Mesendoderm (in vitro differentiated cells): Measurements from ENCODE around the gene RNF123.
"Not testable (repeated sequence)": the region's sequence is repeated elsewhere in the genome, so short reads cannot be mapped to it uniquely, and the experiment has no call there.

ENCODE experiments used
- DNase-seq: peaks from one replicate; pipeline ENCODE4 v3.0.0; 2013
- H2AK5ac ChIP-seq: 2 replicates; pipeline ENCODE4 v1.6.1; 2013; ENCODE audit warnings: low read length, inconsistent platforms
- H2BK120ac ChIP-seq: 2 replicates; pipeline ENCODE4 v1.6.1; 2013; ENCODE audit warnings: low read depth, mild to moderate bottlenecking, low read length, moderate library complexity, mixed read lengths
- H2BK15ac ChIP-seq: replicated peaks from 2 replicates; pipeline ENCODE4 v1.6.1; 2013; ENCODE audit warnings: low read depth, mild to moderate bottlenecking, moderate library complexity
- H2BK5ac ChIP-seq: 2 replicates; pipeline ENCODE4 v1.6.1; 2013; ENCODE audit warnings: low read length, inconsistent platforms
- H3K18ac ChIP-seq: 2 replicates; pipeline ENCODE4 v1.6.1; 2013; ENCODE audit warnings: mild to moderate bottlenecking, low read length, mixed read lengths
- H3K23ac ChIP-seq: one replicate; pipeline ENCODE4 v1.6.1; 2013; ENCODE audit warnings: low read length
- H3K27ac ChIP-seq: 2 replicates; pipeline ENCODE4 v1.5.1; 2013; ENCODE audit warnings: low read depth, mild to moderate bottlenecking, inconsistent platforms, low read length, moderate library complexity
- H3K27me3 ChIP-seq: 2 replicates; pipeline ENCODE4 v1.6.1; 2013; ENCODE audit warnings: low read length, control low read depth, mild to moderate bottlenecking, inconsistent platforms; ENCODE audit not compliant: insufficient read depth, poor library complexity
- H3K36me3 ChIP-seq: 2 replicates; pipeline ENCODE4 v1.6.1; 2013; ENCODE audit warnings: low read length, inconsistent platforms; ENCODE audit not compliant: control insufficient read depth, insufficient read depth
- H3K4ac ChIP-seq: one replicate; pipeline ENCODE4 v1.6.1; 2013; ENCODE audit warnings: low read depth, mild to moderate bottlenecking, low read length, moderate library complexity
- H3K4me1 ChIP-seq: 2 replicates; pipeline ENCODE4 v1.6.1; 2013; ENCODE audit warnings: low read depth, low read length, inconsistent platforms; ENCODE audit not compliant: control insufficient read depth
- H3K4me2 ChIP-seq: 2 replicates; pipeline ENCODE4 v1.6.1; 2013; ENCODE audit warnings: low read length
- H3K4me3 ChIP-seq: 2 replicates; pipeline ENCODE4 v1.5.1; 2013; ENCODE audit warnings: mild to moderate bottlenecking, low read length
- H3K56ac ChIP-seq: one replicate; pipeline ENCODE4 v1.6.1; 2013; ENCODE audit warnings: low read length
- H3K79me1 ChIP-seq: 2 replicates; pipeline ENCODE4 v1.6.1; 2013; ENCODE audit warnings: low read length, inconsistent platforms
- H3K79me2 ChIP-seq: 2 replicates; pipeline ENCODE4 v1.6.1; 2013; ENCODE audit warnings: mild to moderate bottlenecking, low read length; ENCODE audit not compliant: control insufficient read depth, insufficient read depth
- H3K9ac ChIP-seq: 2 replicates; pipeline ENCODE4 v1.6.1; 2013; ENCODE audit warnings: low read length, inconsistent platforms
- H4K5ac ChIP-seq: one replicate; pipeline ENCODE4 v1.6.1; 2013; ENCODE audit warnings: low read length
- H4K8ac ChIP-seq: one replicate; pipeline ENCODE4 v1.6.1; 2013; ENCODE audit warnings: low read depth, mild to moderate bottlenecking, control low read depth, low read length, moderate library complexity
- WGBS: extraction: QIAGEN DNeasy Blood & Tissue Kit; methylation state at CpG from one replicate; pipeline ENCODE4 v1.1.7; 2013; ENCODE audit warnings: low lambda C conversion rate, missing lambda C conversion rate; ENCODE audit not compliant: insufficient coverage; ENCODE audit errors: extremely low coverage; 5-methylcytosine and 5-hydroxymethylcytosine counted together

RNF123 gene

DNA sequence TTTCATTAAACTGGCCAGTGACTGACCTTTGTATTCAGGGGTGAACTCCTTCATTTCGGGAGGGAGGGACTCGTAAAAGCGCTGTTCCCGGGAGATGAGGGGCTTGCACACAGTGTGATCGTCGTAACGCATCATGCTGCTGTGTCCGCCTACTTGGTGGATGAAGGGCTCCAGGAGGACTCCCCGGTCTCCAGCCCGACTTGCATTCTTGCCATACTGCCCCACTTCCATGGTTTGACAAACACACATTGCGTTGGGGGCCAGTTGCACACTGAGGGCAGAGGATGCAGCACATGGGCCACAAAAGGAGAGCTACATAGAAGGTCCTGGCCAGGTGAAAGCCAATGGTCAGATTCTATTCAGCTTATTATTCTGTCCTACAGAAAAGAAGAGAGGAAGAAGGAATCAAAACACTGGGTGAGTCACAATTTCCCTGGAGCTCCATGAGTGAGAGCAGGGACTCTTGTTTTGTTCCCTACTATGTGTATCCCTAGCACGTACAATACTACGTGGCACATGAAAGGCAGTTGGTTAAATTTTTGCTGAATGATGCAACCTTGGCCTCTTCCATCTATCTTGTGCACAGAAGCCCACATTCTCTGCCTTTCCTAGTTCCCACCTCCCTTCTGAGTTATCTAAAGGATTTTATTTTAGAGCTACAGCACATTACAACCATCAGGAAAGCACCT is 58.6 kb downstream of the RNF123 start:
- Histone ChIP-seq H3K9ac (no peak overlapping the region), H3K27ac (no peak overlapping the region), H2BK5ac (no peak overlapping the region), H3K4me3 (no peak overlapping the region), H3K4me1 (no peaks in the 10 kb centered on the region), H3K36me3 (peaks cover 4% of the 10 kb centered on the region), H4K8ac (no peak overlapping the region), H3K4me2 (no peak overlapping the region), H3K79me2 (peaks cover 3% of the 10 kb centered on the region), H3K4ac (no peak overlapping the region), H2BK15ac (no peak overlapping the region), H2BK120ac (no peak overlapping the region), H3K56ac (no peak overlapping the region), H3K18ac (no peak overlapping the region), H3K79me1 (peaks cover 7% of the 10 kb centered on the region), H2AK5ac (no peak overlapping the region), H3K27me3 (no peaks in the 10 kb centered on the region), H3K23ac (no peak overlapping the region), H4K5ac (no peak overlapping the region)
- DNase-seq: no peak
- no CpG with 5 or more reads among the region's 13 CpGs for WGBS

DNA sequence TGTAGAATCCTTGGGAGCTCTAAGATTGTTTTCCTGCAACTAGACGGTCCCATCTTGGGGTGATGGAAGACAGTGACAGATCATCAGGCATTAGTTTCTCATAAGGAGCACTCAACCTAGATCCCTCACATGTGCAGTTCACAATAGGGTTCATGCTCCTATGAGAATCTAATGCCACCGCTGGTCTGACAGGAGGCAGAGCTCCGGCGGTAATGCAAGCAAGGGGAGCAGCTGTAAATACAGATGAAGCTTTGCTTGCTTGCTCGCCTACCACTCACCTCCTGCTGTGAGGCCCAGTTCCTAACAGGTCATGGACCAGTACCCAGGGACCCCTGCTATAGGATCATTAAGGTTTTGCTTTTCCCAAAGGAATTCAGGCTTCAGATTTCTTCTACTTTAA is 59.5 kb downstream of the RNF123 start:
- not testable (repeated sequence) for H3K4ac ChIP-seq, H3K56ac ChIP-seq, H3K18ac ChIP-seq, H3K79me1 ChIP-seq, H3K9ac ChIP-seq, H2AK5ac ChIP-seq, H3K4me1 ChIP-seq, H2BK15ac ChIP-seq, H3K23ac ChIP-seq, H2BK120ac ChIP-seq, H2BK5ac ChIP-seq, H3K4me2 ChIP-seq, H3K4me3 ChIP-seq, DNase-seq, H3K79me2 ChIP-seq, H3K36me3 ChIP-seq, H4K5ac ChIP-seq, H3K27ac ChIP-seq, H4K8ac ChIP-seq, H3K27me3 ChIP-seq
- no CpG with 5 or more reads among the region's 5 CpGs for WGBS

DNA sequence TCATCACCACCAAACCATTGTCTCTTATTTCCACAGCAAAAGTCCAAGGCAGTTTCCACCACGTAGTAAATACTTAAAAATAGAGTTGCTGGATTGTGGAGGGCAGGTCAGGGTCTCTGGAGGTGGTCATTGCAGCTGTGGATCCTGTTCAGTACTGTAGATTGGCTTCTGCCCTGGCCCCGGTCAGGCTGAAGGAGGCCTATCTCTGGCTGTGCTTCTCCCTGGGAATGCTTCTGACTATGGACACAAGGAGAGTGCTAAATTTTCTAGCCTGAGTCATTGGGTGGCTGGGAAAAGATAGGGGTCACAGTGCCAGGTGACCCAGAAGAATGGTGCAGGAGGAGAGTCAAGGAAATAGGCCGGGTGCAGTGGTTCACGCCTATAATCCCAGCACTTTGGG is 60.7 kb downstream of the RNF123 start:
- no peak overlapping the region for H3K18ac ChIP-seq
- H3K27me3 ChIP-seq: no peaks in the 10 kb centered on the region
- peaks cover 4% of the 10 kb centered on the region for H3K36me3 ChIP-seq
- no peak overlapping the region for H4K5ac ChIP-seq
- no peak overlapping the region for H2AK5ac ChIP-seq
- H2BK5ac ChIP-seq: no peak overlapping the region
- peaks cover 10% of the 10 kb centered on the region for H3K79me2 ChIP-seq
- no CpG with 5 or more reads among the region's 4 CpGs for WGBS
- H3K4ac ChIP-seq: no peak overlapping the region
- H3K27ac ChIP-seq: no peak overlapping the region
- no peak for DNase-seq
- H4K8ac ChIP-seq: no peak overlapping the region
- H3K9ac ChIP-seq: no peak overlapping the region
- H3K23ac ChIP-seq: no peak overlapping the region
- H2BK15ac ChIP-seq: no peak overlapping the region
- no peak overlapping the region for H3K4me3 ChIP-seq
- no peak overlapping the region for H3K56ac ChIP-seq
- H2BK120ac ChIP-seq: no peak overlapping the region
- peaks cover 10% of the 10 kb centered on the region for H3K79me1 ChIP-seq
- H3K4me2 ChIP-seq: no peak overlapping the region
- no peaks in the 10 kb centered on the region for H3K4me1 ChIP-seq

DNA sequence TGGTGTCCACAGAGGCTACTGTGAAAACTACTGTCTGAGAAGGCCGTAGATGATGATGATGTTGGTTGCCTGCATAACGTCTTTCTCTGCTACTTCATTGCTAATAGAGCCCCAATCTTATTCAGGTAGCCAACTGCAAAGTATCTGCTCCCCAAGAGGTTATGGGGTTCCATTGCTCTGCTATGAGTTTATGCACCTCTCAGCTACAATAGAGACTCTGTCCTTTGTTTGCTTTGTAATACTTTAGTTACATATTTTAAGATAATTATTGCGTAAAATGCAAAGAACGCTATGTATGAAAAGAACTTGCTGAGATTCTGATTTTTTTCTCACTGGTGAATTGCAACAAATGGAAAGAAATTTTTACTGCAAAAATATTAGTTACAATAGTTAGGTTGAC is 62.1 kb downstream of the RNF123 start:
- no CpG with 5 or more reads among the region's 4 CpGs for WGBS
- H2BK5ac ChIP-seq: no peak overlapping the region
- H3K9ac ChIP-seq: no peak overlapping the region
- H3K4me1 ChIP-seq: no peaks in the 10 kb centered on the region
- no peak overlapping the region for H3K4me3 ChIP-seq
- H2BK120ac ChIP-seq: no peak overlapping the region
- no peak overlapping the region for H4K5ac ChIP-seq
- H3K23ac ChIP-seq: no peak overlapping the region
- H2AK5ac ChIP-seq: no peak overlapping the region
- H2BK15ac ChIP-seq: no peak overlapping the region
- H3K4ac ChIP-seq: no peak overlapping the region
- peaks cover 10% of the 10 kb centered on the region for H3K79me2 ChIP-seq
- no peak overlapping the region for H3K4me2 ChIP-seq
- H3K27me3 ChIP-seq: no peaks in the 10 kb centered on the region
- peaks cover 3% of the 10 kb centered on the region for H3K36me3 ChIP-seq
- H3K27ac ChIP-seq: no peak overlapping the region
- H3K79me1 ChIP-seq: peaks cover 11% of the 10 kb centered on the region
- H4K8ac ChIP-seq: no peak overlapping the region
- no peak overlapping the region for H3K18ac ChIP-seq
- H3K56ac ChIP-seq: no peak overlapping the region
- no peak for DNase-seq

DNA sequence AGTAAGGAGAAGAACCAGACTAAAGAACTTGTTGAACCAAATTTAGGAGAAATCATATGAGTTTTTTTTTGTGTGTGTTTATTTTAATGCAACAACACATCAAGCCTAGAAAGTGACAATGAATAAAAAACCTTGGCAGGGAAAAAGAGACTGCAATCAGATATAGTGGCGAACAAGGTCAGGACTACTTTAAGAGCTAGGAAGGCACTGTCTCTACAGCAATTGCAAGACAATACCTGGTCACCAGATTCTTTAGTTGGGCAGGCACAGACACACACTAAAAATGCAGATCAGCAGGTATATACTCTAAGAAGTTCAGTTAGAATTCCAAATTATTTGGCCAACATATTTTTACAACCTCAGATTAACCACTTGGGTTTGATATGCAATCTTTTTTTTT is 65.2 kb downstream of the RNF123 start:
- Histone ChIP-seq H3K4ac (no peak overlapping the region), H3K23ac (no peak overlapping the region), H4K5ac (no peak overlapping the region), H3K4me1 (no peaks in the 10 kb centered on the region), H3K18ac (no peak overlapping the region), H3K4me3 (no peak overlapping the region), H3K4me2 (no peak overlapping the region), H3K27me3 (no peaks in the 10 kb centered on the region), H3K79me1 (peaks cover 18% of the 10 kb centered on the region), H2AK5ac (no peak overlapping the region), H3K27ac (no peak overlapping the region), H3K79me2 (peaks cover 13% of the 10 kb centered on the region), H2BK120ac (no peak overlapping the region), H3K56ac (no peak overlapping the region), H3K36me3 (no peaks in the 10 kb centered on the region), H2BK15ac (no peak overlapping the region), H3K9ac (no peak overlapping the region), H4K8ac (no peak overlapping the region), H2BK5ac (no peak overlapping the region)
- no peak for DNase-seq
- WGBS: no CpG with 5 or more reads among the region's 1 CpG

DNA sequence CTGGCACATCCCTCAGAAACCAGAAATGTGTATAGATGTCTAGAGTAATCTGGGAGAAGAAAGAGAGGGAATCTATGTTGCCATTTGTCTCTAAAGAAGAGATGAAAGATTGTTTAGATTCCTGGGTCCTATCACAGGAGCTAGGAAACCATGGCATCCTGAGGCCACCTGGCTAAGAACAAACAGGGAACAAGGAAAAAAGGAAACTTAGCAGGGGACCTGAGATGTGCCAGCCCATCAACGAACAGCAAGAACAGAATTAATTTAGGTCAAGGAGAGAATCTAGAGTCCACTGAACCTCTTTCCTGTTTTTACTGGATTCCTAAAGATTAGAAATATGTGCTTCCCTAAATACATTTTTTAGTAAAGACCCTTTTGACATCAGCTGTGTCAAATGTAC is 66.7 kb downstream of the RNF123 start:
- H3K4me3 ChIP-seq: no peak overlapping the region
- no CpG with 5 or more reads among the region's 1 CpG for WGBS

More for the DNA sequence above, 66.7 kb downstream of the RNF123 start:
- no peak overlapping the region for H3K4ac ChIP-seq
- H3K4me2 ChIP-seq: no peak overlapping the region
- H4K5ac ChIP-seq: no peak overlapping the region
- no peaks in the 10 kb centered on the region for H3K27me3 ChIP-seq
- H3K9ac ChIP-seq: no peak overlapping the region
- no peaks in the 10 kb centered on the region for H3K36me3 ChIP-seq
- no peak for DNase-seq
- no peak overlapping the region for H2BK5ac ChIP-seq
- H3K79me2 ChIP-seq: peaks cover 17% of the 10 kb centered on the region
- H3K23ac ChIP-seq: no peak overlapping the region
- no peaks in the 10 kb centered on the region for H3K4me1 ChIP-seq
- no peak overlapping the region for H2BK120ac ChIP-seq
- no peak overlapping the region for H3K18ac ChIP-seq
- no peak overlapping the region for H4K8ac ChIP-seq
- no peak overlapping the region for H3K56ac ChIP-seq
- peaks cover 19% of the 10 kb centered on the region for H3K79me1 ChIP-seq
- H2BK15ac ChIP-seq: no peak overlapping the region
- no peak overlapping the region for H3K27ac ChIP-seq
- no peak overlapping the region for H2AK5ac ChIP-seq
